Activated CD8-positive, alpha-beta memory T cell treated with anti-CD3 and anti-CD28 coated beads, Interleukin-2, amount 50 U/mL, for 1 hour (primary cell): Measurements from ENCODE around the gene SERPINC1.
A peak's percentile ranks its signal among the peaks of the same experiment; 100 is the strongest.
"Not testable (repeated sequence)": the region's sequence is repeated elsewhere in the genome, so short reads cannot be mapped to it uniquely, and the experiment has no call there.

Experiments
- DNase-seq: peaks from one replicate; pipeline ENCODE4 v3.0.0-alpha.2; 2020; ENCODE audit errors: extremely low read depth

Gene SERPINC1

DNA sequence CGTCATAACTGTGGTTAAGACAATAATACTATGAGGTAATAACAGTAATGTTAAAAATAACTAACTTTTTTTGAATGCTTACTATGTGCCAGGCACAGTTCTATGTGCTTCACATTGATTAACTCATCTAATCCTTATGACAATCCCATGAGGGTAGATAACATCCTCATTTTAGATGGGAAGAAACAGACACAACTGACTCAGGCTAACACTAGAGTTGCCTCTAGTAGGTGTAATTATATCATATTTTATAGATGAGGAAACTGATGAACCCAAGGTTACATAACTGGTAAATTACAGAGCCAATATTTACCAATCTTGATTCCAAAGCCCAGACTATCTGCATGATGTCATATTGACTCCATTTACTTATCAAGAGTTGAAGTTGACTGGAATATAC, 23.5 kb downstream of the SERPINC1 start:
- no peak for DNase-seq

DNA sequence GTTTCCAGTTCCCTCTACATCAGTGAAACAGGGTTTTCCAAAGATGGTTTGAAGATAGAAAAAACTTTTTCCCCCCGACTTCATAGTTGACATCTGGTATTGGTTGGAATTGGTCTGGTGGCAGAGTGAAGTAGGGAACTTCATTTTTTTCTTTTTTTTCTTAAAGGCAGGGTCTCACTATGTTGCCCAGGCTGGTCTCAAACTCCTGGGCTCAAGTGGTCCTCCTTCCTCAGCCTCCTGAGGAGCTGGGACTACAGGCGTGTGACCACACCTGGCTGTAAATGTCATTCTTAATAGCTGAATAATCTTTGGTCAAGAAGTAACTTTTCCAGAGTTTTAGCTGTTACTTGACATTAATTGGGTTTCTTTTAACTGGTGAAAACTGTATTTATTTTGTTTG, 27.2 kb downstream of the SERPINC1 start:
- no peak for DNase-seq

DNA sequence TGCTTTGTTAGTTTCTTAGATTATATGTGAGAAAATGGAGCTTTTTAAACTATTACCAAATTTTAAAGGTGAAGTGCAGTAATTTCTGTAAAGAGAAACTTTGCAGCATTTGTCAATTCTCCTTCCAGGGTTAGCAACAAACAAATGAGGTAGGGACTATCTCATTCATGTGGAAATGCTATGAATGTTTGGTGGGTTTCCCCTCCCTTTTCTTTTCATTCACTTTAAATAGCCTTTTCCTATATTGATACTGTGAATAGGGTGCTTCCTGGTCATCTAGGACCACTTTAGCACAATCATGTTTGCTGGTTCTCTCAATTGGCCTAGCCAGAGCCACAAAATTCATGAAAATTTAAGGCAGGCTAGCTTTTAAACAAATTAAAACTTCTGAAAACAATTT, 28.4 kb downstream of the SERPINC1 start:
- DNase-seq = no peak

DNA sequence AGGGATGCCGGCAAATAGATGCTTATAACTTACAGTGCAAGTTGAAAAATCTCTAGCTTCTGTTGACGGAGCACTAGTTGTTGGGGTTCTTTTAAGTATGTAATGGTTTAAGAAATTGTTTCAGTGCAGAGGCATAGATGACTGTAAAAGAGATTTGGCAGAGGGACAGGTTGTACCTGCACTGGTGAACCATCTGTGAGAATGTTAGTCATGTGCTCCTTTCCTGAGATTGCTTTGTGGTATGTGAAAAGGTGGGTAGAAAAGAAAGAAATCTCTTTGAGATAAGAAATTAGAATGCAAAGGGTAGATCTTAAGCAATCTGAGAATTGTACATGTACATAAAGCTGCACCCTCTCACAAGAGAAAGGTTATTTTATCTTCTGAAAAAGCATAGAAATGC, 29.5 kb downstream of the SERPINC1 start:
- no peak for DNase-seq

DNA sequence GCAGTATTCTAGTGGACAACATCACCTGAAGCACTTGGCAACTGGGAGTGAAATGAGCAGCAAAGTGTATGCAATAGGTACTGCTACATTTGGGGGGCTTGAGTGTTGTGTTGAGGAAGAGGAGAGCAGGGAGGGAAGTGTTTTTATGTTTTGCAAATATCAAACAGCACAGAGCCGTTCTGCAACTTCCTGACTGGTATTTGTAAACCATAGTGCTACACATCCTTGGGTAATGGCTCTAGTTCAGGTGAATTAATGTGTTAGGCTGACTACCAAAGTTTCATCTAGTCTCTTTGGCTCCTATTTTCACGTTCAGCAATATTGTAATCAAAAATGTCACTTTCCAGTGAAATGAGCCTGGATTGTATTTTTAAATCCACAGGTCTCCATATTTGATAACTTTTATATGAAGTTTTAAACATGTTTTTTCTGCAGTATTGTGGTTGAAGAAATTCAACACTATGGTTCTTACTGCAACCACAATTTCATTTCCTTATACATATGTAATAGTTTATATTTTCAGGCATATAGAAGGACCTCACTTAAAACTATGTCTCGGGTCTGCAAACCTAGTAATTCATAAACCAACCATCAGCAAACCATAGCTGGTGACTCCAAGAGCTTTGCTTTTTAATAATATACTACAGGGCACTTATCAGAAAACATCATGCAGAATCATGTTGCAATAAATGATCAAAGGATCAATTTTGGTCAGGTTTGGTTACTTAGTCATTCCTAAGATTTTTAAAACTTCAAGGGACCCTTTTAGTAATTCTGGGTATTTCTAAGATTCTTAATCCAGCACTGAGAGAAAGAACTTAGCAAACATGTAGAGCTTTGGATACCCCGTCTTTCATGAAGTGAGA, 30.1 kb downstream of the SERPINC1 start:
- DNase-seq = no peak

DNA sequence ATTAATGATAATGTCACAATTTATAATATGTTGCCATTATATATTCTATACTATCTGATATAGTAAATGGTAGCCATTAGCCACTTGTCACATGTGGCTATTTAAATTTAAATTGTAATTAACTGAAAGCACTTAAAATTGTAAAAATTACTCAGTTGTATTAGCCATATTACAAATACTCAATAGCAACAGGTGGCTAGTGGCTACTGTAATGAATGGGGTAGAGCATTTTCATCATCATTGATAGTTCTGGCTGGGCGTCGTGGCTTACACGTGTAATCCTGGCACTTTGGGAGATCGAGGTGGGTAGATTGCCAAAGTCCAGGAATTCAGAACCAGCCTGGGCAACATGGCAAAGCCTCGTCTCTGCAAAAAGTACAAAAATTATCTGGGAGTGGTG, 32.4 kb downstream of the SERPINC1 start:
- no peak for DNase-seq

DNA sequence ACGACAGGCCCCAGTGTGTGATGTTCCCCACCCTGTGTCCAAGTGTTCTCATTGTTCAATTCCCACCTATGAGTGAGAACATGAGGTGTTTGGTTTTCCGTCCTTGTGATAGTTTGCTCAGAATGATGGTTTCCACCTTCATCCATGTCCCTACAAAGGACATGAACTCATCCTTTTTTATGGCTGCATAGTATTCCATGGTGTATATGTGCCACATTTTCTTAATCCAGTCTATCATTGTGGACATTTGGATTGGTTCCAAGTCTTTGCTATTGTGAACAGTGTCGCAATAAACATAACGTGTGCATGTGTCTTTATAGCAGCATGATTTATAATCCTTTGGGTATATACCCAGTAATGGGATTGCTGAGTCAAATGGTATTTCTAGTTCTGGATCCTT, 36.0 kb downstream of the SERPINC1 start:
- DNase-seq = not testable (repeated sequence)

DNA sequence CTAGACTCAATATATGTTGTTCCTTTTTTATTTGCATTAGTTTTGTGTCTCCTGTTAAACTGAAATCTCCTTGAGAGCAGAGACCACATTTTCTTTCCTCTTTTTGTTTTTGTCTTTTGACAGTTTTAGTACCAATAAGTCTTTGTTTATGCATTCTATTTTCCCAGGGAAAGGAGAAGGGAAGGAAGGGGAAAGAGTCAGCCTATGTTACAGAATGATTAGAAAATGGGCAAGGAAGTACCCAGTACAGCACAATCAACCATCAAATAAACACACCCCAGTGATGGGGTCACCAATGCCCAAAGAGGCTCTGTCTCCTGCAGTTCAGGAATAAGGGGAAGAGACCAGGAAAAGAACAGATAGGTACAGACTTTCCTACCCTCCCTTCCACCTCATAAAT, 38.9 kb downstream of the SERPINC1 start:
- no peak for DNase-seq

DNA sequence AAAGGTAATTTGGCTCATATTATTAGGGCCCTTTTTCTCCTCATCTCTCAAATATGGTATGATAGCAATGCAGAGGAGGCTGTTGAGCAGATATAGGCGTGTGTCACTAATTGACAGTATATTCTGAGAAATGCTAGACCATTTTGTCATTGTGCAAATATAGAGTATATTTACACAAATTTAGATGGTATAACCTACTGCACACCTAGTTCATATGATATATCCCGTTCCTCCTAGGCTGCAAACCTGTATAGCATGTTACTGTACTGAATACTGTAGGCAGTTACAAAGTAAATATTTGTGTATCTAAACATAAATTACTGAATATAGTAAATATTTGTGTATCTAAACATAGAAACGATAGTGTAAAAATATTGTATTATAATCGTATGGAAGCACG, 40.4 kb downstream of the SERPINC1 start:
- DNase-seq = no peak

DNA sequence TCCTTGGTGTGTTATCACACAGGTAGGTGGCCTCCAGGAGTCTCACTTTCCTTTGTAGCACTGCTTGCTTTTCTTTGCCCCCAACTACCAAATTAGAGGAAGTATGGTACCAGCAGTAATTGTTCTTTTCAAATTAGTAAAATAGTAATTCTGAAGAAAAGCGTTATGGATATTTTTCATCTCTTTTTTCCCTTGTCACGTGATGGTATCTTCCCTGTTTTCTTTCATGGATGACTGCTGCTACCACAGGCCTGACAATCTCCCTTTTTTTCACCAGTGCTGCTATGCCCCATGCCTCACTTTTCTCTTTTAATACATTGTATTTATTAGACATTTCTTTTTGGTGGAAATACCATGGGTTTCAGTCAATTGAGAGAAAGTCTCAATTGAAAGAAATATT, 45.6 kb downstream of the SERPINC1 start:
- DNase-seq = no peak

DNA sequence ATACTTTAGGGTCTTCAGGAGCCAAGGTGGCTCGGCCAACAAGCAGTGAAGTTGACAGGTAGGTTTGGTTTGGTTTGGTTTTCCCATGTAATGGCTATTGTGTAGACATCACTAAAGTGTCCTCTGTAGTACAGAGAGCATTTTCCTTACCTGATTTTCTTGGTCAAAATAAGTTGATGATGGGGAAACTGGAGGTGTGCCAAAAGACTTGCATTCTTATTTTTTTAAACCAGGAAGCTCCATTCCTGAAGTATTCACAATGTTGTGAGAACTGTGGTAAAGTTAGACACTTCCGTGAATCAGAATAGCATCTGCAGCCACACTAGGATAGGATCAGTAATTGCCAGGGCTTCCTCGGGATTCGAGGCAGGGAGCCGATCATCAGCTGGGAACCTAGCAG, 46.0 kb downstream of the SERPINC1 start:
- no peak for DNase-seq

DNA sequence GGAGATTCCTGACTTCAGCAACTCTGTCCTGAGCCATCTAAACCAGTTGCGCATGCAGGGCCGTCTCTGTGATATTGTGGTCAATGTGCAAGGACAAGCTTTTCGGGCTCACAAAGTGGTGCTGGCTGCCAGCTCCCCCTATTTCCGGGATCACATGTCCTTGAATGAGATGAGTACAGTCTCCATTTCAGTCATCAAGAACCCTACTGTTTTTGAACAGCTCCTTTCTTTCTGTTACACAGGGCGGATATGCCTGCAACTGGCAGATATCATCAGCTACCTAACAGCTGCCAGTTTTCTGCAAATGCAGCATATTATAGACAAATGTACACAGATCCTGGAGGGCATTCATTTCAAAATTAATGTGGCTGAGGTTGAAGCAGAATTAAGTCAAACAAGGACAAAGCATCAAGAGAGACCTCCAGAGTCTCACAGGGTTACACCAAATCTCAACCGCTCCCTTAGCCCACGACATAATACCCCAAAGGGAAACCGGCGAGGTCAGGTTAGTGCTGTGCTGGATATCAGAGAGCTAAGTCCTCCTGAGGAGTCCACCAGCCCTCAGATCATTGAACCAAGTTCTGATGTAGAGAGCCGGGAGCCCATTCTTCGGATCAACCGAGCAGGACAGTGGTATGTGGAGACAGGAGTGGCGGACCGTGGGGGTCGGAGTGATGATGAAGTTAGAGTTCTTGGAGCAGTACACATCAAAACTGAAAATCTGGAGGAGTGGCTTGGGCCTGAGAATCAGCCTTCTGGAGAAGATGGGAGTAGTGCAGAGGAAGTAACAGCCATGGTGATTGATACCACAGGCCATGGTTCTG, 46.7 kb downstream of the SERPINC1 start:
- DNase-seq = no peak

DNA sequence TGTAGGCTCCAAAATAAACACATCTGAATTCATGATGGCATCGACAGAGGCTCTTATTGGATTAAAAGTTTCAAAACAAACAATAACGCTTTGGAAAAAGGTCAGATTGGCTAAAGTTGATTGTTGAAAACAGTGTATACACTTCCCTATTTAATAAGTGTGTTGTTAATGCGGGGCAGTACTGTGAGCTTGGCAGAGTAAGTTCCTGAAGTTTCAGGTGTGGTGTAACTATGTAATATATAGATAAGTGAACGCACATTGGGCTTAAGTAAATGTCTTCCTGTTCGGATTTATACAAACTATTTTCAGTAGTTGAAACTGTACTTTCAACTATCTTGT, 48.1 kb downstream of the SERPINC1 start:
- DNase-seq = no peak

DNA sequence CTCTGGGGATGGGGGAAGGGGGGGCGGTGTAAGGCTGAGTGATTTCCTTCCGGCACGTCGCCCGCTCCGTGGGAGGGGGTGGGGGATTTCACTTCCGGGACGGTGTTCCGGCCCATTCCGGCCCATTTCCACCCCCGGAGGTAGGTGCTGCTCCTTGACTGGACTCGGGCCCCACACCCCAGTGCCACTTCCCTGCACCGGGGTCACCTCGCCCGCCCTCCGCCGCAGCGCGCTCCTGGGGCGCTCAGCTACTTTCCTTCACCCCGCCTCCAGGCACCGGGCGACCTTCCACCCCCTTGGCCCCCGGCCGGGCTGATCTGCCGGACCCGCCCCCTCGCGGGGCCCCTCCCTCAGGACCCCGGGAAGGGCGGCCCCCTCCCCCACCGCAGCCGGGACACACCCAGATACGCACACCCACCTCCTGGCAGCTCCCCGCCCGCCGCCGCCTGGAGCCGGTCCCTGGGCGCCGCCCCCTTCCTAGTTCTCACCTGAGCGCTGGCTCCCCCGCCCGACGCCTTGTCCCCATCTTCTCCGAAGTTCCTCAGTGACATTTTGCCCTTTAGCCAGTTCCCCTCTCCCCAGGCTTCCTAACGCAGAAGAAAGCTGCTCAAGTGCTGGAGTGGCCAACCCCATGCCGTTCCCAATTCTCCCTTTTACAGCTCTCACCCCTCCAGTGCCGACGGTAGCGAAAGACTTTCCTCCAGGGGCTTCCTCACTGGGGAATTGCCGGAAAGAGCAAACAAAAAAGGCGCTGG, 48.7 kb downstream of the SERPINC1 start, which contains the start of gene ZBTB37:
ZBTB37 (plus strand) TSS at position 115 of the 755 bp plus-strand sequence. CDS start 1,846 bp downstream, outside the sequence.
- DNase-seq = peak; percentile 64

DNA sequence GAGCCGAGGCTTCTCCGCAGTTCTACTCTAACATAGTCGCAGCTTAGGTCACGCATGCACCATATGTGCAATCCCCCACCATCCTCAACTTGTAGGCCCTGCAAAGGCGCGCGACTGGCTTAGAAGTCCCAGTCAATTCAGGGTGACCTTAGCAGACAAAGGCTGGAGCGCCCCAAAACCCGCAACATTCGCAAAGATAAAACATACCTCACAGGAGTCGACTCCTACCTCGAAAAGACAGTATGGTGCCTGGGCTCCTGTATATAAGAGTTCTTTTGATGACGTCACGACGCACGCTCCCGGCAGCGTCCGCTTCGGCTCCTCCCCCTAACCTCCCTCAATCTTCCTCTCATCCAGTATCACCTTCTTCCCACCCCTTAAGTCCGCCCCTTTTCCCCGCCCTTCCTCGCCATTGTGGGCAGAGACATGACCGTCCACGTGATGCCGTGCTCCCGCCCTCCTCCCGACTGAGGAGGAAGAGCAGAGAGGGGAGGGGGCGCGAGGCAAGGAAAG, 49.3 kb downstream of the SERPINC1 start, which contains the start of gene GAS5:
GAS5 (minus strand) TSS at position 237 of the 513 bp plus-strand sequence.
- DNase-seq = peak; percentile 99

DNA sequence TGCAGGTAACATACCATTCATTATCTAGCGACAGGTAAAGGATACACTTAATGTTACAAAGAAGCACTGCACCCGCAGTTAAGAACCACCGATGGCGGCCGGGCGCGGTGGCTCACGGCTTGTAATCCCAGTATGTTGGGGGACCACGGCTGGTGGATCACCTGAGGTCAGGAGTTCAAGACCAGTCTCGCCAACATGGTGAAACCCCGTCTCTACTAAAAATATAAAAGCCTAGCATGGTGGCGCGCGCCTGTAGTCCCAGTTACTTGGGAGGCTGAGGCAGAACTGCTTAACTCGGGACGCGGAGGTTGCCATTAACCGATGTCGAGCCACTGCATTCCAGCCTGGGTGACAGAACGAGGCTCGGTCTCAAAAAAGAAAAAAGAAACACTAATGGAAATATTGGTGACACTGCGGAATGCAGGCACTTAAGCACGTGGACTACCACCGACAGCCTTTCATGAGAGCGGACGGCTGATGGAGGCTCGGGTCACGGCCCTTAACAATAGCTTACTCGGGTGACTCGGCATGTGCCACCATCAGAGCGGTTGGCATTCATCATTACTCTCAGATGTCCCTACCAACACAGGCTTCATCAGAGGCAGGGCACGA, 49.9 kb downstream of the SERPINC1 start:
- no peak for DNase-seq

DNA sequence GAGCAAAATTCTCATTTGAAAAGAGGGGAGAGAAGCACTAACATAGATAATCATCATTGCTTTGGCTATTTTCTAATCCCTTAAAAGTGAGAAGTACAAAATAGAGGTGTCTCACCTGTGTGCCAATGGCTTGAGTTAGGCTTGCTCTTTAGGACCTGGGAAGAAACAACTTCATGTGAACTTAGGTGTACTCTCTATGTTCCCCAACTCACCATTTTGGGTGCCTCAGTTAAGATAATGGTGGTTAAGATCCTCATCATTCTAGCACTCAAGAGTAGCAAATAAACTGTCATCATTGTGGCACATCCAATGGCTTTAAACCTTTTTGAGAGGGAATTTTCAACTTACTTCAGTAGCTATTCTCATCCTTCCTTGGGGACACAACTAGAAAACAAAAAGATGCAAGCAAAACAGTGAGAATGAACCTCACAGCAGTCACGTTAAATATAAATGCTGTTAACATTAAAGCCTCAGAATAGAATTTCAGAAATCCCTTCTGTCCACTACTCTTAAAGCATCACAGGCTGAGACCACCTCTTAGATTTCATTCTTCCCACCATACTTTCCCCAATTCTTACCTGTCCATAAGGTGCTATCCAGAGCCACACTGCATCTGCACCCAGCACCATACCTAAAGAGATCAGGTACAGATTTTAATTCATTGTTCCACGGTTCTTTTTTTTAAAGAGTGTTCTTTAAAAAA, 50.6 kb downstream of the SERPINC1 start:
- no peak for DNase-seq

DNA sequence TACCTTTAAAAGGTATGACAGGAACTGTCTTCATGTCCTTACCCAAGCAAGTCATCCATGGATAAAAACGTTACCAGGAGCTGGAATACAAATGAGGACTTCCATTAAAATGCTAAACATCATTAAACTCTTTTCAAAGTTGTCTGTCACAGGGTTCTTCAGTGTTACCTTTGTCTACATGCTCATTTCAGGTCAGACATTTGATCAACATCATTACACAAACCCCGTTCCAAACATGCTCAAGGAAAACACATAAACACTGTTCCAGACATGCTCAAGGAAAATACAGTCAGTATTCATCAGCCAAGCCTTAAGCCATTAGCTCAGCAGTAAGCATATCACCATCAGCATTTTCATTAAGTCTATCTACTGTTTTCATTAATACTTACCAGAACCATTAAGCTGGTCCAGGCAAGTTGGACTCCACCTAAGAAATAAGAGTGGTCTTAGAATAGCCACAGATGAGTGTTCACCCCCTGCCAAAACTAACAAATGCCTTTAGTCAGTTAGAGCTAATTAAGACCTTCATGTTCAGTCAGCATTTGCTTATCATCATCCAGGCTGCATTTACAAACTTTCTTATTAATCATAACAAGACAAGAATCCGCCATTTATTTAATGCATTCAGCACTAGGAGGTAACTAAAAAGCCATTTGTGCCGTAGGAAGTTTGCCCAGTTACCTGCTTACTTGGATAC, 51.5 kb downstream of the SERPINC1 start:
- DNase-seq = no peak

DNA sequence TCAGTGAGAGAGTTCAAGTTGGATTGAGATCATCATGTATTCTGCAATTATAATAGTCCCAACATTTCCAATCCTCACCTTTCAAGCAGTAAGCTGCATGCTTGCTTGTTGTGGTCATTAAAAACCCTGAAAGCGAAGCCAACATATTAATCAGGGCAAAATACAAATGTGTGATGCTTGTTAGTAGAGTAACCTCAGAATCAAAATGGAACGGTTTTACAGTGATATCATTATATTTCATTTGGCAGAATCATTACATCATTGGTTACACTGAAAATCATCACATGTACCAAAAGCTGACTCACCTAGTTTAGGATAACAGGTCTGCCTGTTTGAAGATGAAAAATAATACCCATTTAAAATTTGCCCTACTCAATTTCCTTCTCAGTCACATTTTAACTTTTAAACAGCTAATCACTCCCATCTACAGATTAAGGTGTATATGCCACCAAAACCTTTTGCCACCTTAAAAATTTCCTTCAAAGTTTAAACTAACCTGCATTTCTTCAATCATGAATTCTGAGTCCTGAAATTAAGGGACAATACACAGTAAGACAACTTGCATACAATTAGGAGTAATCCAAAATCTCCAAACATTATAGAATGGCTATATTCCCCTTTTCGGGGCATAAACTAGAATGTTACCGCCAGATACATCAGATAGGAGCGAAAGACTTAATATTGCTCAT, 52.8 kb downstream of the SERPINC1 start:
- no peak for DNase-seq
